Fibroblast of upper back skin (primary cell): ENCODE data around the gene BCL11A.
A peak's percentile ranks its signal among the peaks of the same experiment; 100 is the strongest.
"Not testable (repeated sequence)": the region's sequence is repeated elsewhere in the genome, so short reads cannot be mapped to it uniquely, and the experiment has no call there.

ENCODE experiments used
- DNase-seq: peaks from one replicate; pipeline ENCODE4 v3.0.0-alpha.2; 2013

BCL11A gene

DNA sequence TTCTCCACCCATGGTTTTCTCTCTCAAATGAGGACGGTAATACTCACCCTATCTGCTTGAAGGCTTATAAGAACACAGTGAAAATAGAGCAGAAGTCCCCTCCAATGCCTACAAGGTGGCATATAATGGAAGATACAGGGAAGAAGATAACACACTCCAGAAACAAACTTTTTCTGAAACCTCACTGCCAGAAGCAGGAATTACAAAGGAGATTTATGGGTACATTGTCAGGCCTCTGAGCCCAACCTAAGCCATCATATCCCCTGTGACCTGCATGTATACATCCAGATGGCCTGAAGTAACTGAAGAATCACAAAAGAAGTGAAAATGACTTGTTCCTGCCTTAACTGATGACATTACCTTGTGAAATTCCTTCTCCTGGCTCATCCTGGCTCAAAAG, 136.2 kb downstream of the BCL11A start:
- not testable (repeated sequence) for DNase-seq

DNA sequence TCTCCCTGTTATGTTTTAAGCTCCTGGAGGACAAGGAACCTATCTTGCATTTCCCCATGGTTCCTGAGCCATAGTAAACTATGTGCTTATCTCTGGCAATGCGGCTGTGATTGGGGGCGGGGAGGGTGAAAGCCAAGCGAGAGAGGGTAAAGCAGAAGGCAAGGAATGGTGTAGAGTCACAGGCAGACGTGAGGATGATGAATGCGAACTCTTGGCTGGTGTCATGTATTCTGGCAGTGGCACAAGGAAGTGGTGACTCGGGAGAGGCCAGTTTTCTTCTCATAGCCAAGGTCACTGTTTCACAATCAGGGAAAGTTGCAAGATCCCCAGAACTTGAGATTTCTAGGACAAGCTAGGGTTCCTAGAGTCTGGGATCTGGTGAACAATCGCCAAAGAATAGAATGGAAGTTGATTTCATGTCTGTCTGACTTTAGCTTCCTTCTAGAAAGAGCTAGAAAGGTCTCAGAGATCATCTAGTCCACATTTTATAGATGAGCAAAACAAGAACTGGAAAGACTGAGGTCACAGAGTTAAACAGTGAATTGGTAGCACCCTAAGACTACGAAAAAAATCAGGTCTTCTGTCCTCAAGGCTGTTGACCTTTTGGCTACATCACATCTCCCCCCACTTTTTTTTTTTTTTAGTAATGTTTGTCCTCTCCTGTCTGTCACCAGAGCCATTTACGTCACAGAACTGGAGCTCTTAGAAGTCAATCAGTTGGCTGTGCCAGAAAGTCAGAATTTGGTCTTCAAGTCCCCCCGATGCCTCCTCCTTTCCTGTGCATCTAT, 137.0 kb downstream of the BCL11A start:
- DNase-seq = no peak

GRCh38 chr2:60415814-60416213, 137.6 kb downstream of the BCL11A start:
- no peak for DNase-seq

DNA sequence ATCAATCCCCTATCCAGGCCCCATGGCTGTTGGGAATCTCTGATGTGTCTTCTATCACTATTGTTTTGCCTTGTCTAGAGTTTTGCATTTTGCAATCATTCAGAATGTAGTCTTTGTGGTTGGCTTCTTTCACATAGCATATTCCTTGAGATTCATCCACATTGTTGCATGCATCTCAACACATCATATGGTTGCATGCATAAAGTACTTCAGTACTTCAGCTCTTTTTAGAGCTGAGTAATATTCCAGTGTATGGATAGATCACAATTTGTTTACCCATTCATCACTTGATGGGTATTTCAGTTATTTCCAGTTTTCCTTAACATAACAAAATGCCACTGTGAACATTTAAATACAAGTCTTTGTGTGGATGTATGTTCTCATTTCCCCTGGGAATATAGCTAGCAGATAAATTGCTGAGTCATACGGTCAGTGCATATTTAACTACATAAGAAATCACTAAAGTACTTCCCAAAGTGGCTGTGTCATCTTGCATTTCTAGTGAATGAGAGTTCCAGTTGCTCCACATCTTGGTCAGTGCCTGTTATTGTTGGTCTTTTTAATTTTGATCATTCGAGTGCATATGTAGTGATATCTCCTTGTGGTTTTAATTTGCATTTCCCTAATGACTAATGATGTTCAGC, 138.8 kb downstream of the BCL11A start:
- DNase-seq = peak; percentile 89

GRCh38 chr2:60413814-60414168, 139.7 kb downstream of the BCL11A start:
- no peak for DNase-seq

GRCh38 chr2:60413069-60413813, 140.2 kb downstream of the BCL11A start:
- DNase-seq = no peak

DNA sequence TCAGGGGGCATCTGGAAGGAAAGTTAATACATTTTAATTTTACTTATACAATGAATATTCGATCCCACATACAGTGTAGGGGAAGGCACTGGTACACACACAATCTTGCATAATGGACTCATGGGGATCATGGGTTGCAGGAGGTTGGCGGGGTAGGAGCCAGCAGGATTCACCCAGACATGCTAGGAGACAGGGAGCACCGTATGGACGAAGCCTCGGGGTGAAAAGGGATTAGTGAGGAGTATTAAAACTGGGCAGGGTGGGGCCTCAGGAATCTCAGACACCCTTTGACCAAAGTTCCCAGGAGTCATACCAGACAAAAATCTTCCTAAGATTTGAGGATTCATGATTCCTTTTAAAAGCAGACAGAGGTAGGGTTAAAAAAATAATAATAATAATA, 140.8 kb downstream of the BCL11A start:
- DNase-seq = no peak

GRCh38 chr2:60412027-60412426, 141.4 kb downstream of the BCL11A start:
- no peak for DNase-seq

GRCh38 chr2:60411295-60411694, 142.2 kb downstream of the BCL11A start:
- DNase-seq = peak; percentile 69

GRCh38 chr2:60410456-60411146, 142.9 kb downstream of the BCL11A start:
- no peak for DNase-seq

DNA sequence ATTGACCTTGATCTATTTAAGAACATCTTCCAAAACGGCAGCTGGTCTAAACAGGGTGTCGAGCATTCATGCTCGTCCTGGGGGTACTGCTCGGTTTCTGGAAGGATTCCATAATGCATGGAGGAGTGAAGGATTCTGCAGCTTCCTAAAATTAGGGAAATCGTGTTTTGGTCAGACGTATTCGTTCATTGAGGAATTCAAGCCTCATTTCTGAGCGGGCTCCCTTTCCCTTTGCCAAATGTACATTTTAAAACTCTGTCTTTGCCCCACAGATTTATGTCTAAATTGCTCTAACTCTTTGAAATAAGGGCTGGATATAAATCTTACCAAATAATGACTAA, 144.0 kb downstream of the BCL11A start:
- no peak for DNase-seq

DNA sequence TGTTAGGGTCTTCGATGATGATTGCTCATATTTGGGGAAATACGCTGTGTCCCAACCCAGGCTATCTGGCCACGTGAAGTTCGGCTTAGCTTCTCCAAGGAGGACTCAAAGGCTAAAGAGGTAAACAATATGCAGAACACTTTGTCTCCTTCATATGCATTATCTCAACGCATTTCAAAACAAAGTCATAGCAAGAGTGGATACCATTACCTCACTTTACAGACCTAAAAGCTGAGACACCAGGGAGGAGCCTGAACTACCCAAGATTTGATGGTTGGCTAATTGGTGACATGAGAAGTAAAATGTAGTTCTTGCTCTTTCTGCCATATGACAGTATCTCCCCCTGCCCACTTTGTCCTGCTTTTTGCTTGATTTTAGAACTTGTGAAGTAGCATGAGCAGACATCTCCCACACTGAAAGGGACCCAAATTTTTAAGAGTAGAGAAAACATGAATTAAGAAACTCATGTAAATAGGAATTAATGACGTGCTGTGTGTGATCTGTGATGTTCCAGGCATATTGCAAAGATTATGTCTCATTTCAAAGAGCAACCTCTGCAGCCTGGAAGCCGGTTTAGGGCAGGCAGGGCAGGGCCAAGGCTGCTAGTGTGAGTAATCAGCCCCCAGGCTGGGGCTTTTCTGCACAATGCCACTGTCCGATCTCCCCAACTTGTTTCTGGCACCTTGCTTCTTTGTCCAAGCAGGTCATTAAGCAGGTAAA, 144.5 kb downstream of the BCL11A start:
- no peak for DNase-seq

DNA sequence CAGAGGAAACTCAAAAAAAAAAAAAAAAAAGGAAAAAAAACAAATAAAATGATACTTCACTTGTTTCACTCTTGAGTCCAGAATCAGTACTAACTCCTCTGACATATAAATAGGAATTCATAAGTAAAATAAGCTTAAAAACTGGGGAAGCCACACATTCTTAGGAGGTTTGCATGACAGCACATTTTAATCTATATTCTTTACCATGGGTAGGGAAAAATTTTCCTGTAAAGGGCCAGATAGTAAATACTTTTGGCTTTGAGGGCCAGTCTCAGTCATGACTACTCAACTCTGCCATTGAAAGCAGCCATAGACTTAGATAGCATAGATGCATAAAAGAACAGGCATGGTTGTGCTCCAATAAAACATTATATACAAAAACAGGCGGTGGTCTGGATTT, 145.2 kb downstream of the BCL11A start:
- DNase-seq = peak; percentile 60

DNA sequence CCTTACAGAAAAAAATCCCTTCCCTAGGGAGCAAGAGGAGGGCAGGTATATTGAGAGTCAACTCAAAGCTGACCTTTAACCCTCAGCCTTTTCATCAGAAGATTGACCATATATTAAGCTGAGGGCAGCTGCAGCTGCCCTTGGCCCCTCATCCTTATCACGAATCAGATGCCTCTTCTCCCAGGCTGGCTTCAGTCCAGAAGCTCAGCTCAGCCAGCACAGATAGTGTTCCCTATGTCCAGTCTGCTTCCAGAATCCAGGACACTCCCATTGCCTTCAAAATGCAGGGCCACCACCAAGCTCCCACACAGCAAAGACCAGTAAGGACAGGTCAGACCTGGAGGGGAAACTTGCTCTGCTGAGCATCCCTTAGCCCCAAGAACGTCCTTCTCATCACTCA, 146.1 kb downstream of the BCL11A start:
- no peak for DNase-seq

GRCh38 chr2:60406192-60406591, 147.3 kb downstream of the BCL11A start:
- no peak for DNase-seq

GRCh38 chr2:60405271-60405919, 148.1 kb downstream of the BCL11A start:
- DNase-seq = no peak
